Right cardiac atrium (tissue), 5 donors: ENCODE measurements around the gene GTF3C5. TPM values are rescaled to one million over a fixed set of nuclear protein-coding genes. Genes with fewer than 3 reads are reported as not detected.
"Not testable (repeated sequence)": the region's sequence is repeated elsewhere in the genome, so short reads cannot be mapped to it uniquely, and the experiment has no call there.

Experiments
- ATAC-seq, 2 donors: fragments of 200-7000 bp; cut with Tn5 transposase; one replicate each; pipeline versions ENCODE4 v1.8.0 to v1.9.1; 2020; ENCODE audit warnings: moderate library complexity in 2 of 2, mild to moderate bottlenecking in 1 of 2
- DNase-seq, 3 donors: peaks; one replicate each; pipeline ENCODE4 v3.0.0-alpha.2; 2020
- H3K27ac ChIP-seq: one replicate; pipeline ENCODE4 v1.5.1; 2013; ENCODE audit warnings: mild to moderate bottlenecking, low read length, control low read depth, moderate library complexity
- H3K27me3 ChIP-seq: one replicate; pipeline ENCODE4 v1.6.1; 2013; ENCODE audit not compliant: control insufficient read depth, insufficient read depth
- H3K4me1 ChIP-seq: one replicate; pipeline ENCODE4 v1.6.1; 2013; ENCODE audit warnings: low read length; ENCODE audit not compliant: control insufficient read depth, insufficient read depth
- H3K4me3 ChIP-seq: one replicate; pipeline ENCODE4 v1.5.1; 2013; ENCODE audit warnings: low read length, control low read depth
- H3K9me3 ChIP-seq: one replicate; pipeline ENCODE4 v1.6.1; 2013; ENCODE audit warnings: low read length; ENCODE audit not compliant: control insufficient read depth
- WGBS: extraction: QIAGEN DNeasy Blood & Tissue Kit; methylation state at CpG from one replicate; pipeline ENCODE4 v1.1.7; 2013; 5-methylcytosine and 5-hydroxymethylcytosine counted together
- intact Hi-C, 4 donors: fragments of 100-400 bp; cut with DNase I; formaldehyde crosslinking; loops; one replicate each; pipeline versions ENCODE4 v1.11.0 to v1.14.0; 2022 to 2023
- polyA plus RNA-seq: library from polyadenylated mRNA; stranded (reverse); fragments of 200-250 nt; gene quantifications from one replicate; pipeline ENCODE4 v1.2.3, GENCODE V29; 2013
- total RNA-seq, 4 donors: library from RNA; stranded (reverse); fragmentation: NEBNext Ultra II Directional; extraction: Animal tissue kit (Norgen Biotek cat#: 25700); gene quantifications; one replicate each; pipeline ENCODE4 v1.2.1, GENCODE V29; 2021
- donor health status: healthy with polysubstance abuse.
- donor health status: DM: no; HTN: yes; CAD: no.
- donor health status: DM: no; HTN: no; CAD: no.
- donor health status: DM: no; HTN: yes; CAD: no; lungs with severe emphysema.
- donor health status: DM: yes; HTN: yes; CAD: no.

Gene GTF3C5
- total and polyA plus RNA-seq, 5 donors, result 28.9 to 41.1 (median 33.0) TPM

DNA sequence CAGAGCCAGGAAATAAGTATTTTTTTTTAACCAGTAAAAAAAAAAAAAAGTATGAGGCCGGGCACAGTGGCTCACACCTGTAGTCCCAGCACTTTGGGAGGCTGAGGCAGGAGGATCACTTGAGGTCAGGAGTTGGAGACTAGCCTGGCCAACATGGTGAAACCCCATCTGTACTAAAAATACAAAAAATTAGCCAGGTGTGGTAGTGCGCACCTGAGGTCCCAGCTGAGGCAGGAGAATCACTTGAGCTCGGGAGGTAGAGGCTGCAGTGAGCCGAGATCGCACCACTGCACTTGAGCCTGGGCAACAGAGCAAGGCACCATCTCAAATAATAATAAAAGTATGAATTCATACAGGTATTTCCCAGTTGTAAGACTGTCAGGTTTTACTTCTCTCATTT lies 41.4 kb downstream of the GTF3C5 start:
- H3K4me1 ChIP-seq, ATAC-seq, H3K27me3 ChIP-seq, H3K4me3 ChIP-seq, DNase-seq, H3K27ac ChIP-seq, intact Hi-C loops, H3K9me3 ChIP-seq: not testable (repeated sequence)
- 94% methylated on average over 5 of the region's 5 CpGs for WGBS

DNA sequence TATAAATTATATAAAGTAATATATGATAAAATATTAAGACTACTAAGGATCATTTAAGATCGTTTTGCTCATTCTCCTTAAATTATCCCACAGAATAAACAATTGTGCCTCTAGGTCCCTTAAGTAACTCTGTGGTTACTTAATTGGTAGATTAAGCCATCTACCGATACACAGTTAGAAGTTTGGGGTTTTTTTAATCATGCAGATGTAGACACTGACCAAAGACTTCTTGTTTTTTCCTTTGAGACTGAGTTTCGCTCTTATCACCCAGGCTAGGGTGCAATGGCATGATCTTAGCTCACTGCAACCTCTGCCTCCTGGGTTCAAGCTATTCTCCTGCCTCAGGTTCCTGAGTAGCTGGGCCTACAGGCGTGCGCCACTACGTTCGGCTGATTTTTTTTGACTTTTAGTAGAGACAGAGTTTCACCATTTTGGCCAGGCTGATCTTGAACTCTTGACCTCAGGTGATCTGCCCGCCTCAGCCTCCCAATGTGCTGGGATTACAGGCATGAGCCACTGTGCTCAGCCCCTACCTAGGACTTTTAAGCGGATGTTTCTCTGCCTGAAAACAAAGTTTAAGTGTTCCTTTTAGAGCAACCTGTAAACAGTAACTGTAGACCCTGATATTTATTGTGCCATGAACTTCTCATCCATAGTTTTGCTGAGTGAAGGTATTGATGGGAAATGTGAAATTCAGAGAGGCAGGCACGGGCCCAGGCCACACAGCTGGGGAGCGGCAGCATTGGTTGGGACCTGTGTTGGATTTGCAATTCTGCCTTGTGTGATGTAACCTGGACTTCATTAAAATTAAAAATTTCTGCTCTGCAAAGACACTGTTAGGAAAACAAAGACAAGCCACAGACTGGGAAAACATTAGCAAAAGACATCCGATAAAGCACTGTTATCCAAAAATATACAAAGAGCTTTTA lies 42.6 kb downstream of the GTF3C5 start:
- DNase-seq (no peak), ATAC-seq (no peak)
- H3K9me3 ChIP-seq, result no peaks in the 10 kb centered on the region
- H3K27ac ChIP-seq, result no peak overlapping the region
- WGBS, result 85% methylated on average over 12 of the region's 12 CpGs
- no peaks in the 10 kb centered on the region for H3K27me3 ChIP-seq
- intact Hi-C loops, result no loop called here
- no peaks in the 10 kb centered on the region for H3K4me1 ChIP-seq
- H3K4me3 ChIP-seq, result no peak overlapping the region

DNA sequence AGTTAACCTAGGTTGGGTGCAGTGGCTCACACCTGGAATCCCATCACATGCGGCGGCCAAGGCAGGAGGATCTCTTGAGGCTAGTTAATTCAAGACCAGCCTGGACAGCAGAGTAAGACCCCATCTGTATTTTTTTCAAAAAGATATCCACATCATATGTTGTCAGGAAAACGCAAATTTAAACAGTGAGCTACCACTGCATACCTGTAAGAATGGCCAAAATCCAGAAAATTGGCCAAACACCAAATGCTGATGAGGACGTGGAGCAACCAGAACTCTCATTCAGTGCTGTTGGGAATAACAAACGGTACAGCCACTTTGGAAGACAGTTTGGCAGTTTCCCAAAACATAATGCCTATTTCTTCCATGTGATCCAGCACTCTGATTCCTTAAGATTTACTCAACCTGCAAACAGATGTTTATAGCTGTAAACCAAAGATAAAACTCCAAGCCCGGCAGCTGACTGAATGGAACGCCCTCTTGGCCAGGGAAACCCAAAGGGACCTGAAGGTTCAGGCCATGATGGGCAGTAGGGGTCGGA lies 43.4 kb downstream of the GTF3C5 start:
- 58% methylated on average over 8 of the region's 8 CpGs for WGBS

DNA sequence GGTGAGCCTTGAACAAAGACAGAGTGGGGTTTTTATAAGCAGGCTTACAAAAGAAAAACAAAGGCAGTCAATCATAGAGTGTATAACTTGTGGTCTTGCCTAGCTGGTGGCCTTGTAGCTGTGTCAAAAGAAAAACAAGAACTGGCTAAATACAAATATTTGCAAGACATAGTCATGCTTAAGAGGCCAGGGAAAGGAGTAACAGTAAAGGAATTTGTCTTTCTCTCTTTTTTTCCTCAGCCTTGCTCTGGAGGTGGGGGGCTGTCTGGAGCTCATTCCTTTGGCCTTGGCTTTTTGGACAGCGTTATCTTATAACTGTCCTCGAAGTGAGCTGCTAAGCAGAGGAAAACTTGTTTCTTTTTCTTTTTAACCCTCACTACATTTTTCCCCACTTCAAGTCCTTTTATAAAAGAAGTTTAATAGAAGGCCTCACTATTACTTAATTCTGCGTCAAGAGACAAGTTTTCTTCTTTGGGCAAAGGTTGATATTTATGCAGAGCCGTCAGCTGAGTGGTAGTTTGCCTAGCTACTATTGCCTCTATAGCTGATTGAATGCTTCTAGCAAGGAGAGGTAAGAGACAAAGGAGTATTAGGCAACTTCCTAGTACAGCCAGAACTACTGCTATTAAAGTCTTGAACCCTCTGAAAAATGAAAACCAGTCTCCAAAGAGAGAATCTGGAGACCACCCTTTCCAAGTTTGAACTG lies 45.3 kb downstream of the GTF3C5 start:
- no peaks in the 10 kb centered on the region for H3K9me3 ChIP-seq
- no peaks in the 10 kb centered on the region for H3K4me1 ChIP-seq
- no peak overlapping the region for H3K27ac ChIP-seq
- H3K27me3 ChIP-seq, result no peaks in the 10 kb centered on the region
- 56% methylated on average over 4 of the region's 4 CpGs for WGBS
- ATAC-seq, result no peak
- no peak for DNase-seq
- H3K4me3 ChIP-seq, result no peak overlapping the region
- intact Hi-C loops, result no loop called here

More for the DNA sequence above, 43.4 kb downstream of the GTF3C5 start:
- ATAC-seq (no peak), DNase-seq (no peak)
- Histone ChIP-seq H3K27ac (no peak overlapping the region), H3K4me1 (no peaks in the 10 kb centered on the region), H3K4me3 (no peak overlapping the region), H3K27me3 (no peaks in the 10 kb centered on the region), H3K9me3 (no peaks in the 10 kb centered on the region)
- intact Hi-C loops, result no loop called here

DNA sequence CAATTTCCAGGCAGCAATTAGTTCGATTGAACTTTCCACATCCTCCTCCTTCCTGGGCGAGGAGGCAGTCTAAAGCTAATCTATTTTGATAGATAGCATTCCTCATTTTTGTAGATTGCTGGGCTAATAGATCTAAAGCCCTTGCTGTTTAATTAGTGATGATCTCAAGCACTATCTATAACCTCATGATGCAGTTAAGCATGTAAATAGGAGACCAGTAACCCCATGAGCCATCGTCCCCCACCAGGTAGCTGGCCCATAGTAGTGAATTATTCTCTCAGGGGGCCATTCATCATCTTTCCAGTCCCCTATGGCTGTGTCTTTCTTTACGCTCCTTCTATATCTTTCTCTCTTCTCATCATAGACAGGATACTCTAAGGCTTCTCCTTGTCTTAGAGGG lies 45.9 kb downstream of the GTF3C5 start:
- ATAC-seq (no peak), DNase-seq (no peak)
- intact Hi-C loops, result no loop called here
- Histone ChIP-seq H3K4me3 (no peak overlapping the region), H3K9me3 (no peaks in the 10 kb centered on the region), H3K4me1 (no peaks in the 10 kb centered on the region), H3K27ac (no peak overlapping the region), H3K27me3 (no peaks in the 10 kb centered on the region)
- 77% methylated on average over 4 of the region's 4 CpGs for WGBS

DNA sequence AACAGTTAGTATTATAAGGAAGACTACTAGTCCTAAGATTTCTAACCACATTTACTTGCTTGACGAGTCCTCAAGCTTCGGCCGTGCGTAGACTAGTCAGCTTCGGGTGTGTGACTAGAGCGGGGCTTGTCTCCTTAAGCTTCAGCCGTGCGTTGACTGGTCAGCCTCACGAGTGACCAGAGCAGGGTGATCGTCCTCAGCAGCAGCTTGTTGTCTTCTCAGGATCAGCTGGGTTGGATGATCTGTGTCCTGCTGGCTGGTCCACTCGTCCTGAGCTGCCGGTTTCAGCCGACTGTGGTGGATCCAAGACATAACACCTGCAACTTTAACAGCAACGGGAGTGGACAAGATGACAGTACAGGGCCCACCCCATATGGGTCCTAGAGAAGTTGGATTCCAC lies 47.7 kb downstream of the GTF3C5 start:
- no peaks in the 10 kb centered on the region for H3K4me1 ChIP-seq
- intact Hi-C loops, result no loop called here
- H3K9me3 ChIP-seq, result no peaks in the 10 kb centered on the region
- 86% methylated on average over 14 of the region's 14 CpGs for WGBS
- ATAC-seq (no peak), DNase-seq (peak in 1 of 3 donors; percentile 16)
- no peak overlapping the region for H3K27ac ChIP-seq
- H3K4me3 ChIP-seq, result no peak overlapping the region
- H3K27me3 ChIP-seq, result no peaks in the 10 kb centered on the region

DNA sequence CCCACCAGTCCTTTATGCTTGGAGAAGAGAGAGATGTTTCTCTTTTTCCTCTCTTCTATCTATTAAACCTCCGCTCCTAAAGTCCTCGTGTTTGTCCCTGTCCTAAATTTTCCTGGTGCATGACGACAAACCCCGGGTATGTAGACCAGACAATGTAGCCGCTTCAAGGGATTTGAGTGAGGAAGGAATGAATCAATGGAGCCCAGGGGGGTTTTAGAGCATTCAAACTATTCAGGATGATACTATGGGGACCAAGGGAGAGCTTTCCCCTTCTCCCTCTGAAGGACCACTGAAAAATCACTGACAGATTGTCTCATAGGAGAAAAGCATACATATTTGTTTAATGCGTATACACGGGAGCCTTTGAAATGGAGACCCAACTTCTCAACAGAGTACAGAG lies 49.4 kb downstream of the GTF3C5 start:
- Histone ChIP-seq H3K27me3 (no peaks in the 10 kb centered on the region), H3K4me1 (no peaks in the 10 kb centered on the region), H3K27ac (no peak overlapping the region), H3K9me3 (no peaks in the 10 kb centered on the region), H3K4me3 (no peak overlapping the region)
- intact Hi-C loops, result no loop called here
- ATAC-seq (no peak), DNase-seq (no peak)
- WGBS, result 77% methylated on average over 7 of the region's 7 CpGs

DNA sequence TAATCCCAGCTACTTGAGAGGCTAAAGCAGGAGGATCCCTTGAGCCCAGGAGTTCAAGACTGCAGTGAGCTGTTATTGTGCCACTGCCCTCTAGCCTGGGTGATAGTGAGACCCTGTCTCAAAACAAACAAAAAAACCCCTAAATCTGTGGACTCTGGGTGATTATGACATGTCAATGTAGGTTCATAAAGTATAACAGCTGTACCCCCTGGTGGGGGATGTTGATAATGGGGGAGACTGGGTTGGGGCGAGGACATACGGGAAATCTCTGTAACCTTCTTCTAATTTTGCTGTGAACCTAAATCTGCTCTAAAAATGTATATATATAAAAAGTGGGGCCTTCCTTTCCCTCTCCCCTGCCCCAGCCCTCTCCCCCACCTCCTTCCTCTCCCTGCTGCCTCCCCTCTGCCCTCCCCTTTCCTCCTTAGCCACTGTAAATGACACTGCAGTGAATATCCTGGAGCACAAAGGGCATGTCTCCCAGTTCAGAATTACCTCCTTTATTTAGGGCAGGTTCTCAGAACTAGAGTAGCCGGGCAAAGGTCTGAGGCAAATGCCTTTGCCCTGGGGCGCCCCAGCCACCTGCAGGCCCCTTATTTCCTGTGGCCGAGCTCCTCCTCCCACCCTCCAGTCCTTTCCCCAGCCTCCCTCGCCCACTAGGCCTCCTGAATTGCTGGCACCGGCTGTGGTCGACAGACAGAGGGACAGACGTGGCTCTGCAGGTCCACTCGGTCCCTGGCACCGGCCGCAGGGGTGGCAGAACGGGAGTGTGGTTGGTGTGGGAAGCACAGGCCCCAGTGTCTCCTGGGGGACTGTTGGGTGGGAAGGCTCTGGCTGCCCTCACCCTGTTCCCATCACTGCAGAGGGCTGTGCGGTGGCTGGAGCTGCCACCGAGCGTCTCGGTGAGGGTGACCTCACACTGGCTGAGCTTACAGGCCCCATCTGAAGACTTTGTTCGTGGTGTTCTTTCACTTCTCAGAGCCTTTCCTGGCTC lies 50.3 kb downstream of the GTF3C5 start:
- intact Hi-C loops, H3K27ac ChIP-seq, DNase-seq, H3K4me3 ChIP-seq, H3K27me3 ChIP-seq, H3K4me1 ChIP-seq, H3K9me3 ChIP-seq: not testable (repeated sequence)
- peak; percentile 28 to 35 for ATAC-seq
- 84% methylated on average over 10 of the region's 18 CpGs for WGBS

DNA sequence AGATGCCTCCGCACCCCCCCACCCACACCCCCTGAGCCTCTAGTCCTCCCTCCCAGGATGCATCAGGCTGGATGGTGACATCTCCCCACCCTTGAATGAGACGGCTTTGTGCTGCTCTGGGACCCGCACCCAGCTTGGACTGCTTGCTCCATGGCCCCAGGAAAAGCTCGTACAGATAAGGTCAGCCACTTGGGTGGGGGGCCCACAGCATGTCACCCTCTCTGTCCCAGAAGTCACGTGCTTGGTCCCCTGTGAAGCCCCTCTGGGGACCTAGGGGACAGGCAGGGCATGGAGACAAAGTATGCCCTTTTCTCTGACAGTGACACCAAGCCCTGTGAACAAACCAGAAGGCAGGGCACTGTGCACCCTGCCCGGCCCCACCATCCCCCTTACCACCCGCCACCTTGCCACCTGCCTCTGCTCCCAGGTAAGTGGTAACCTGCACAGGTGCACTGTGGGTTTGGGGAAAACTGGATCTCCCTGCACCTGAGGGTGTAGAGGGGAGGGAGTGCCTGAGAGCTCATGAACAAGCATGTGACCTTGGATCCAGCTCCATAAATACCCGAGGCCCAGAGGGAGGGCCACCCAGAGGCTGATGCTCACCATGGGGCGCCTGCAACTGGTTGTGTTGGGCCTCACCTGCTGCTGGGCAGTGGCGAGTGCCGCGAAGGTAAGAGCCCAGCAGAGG lies 51.3 kb downstream of the GTF3C5 start:
- intact Hi-C loops, H3K27me3 ChIP-seq, H3K4me1 ChIP-seq, H3K27ac ChIP-seq, H3K9me3 ChIP-seq, DNase-seq, ATAC-seq, H3K4me3 ChIP-seq: not testable (repeated sequence)
- WGBS, result 74% methylated on average over 5 of the region's 12 CpGs

DNA sequence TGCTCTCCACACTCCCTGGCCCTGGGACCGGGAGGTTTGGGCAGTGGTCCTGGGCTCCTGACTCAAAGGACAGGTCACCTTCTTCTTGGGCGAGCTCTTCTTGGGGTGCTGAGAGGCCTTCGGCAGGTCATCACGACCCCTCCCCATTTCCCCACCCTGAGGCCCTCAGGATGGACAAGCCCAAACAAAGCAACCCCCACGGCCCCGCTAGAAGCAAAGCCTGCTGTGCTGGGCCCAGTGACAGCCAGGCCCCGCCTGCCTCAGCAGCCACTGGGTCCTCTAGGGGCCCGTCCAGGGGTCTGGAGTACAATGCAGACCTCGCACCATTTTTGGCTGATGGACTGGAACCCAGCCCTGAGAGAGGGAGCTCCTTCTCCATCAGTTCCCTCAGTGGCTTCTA lies 52.9 kb downstream of the GTF3C5 start:
- WGBS, result 60% methylated on average over 5 of the region's 9 CpGs

More for the DNA sequence above, 52.9 kb downstream of the GTF3C5 start:
- DNase-seq, ATAC-seq, H3K9me3 ChIP-seq, H3K4me1 ChIP-seq, H3K27ac ChIP-seq, H3K27me3 ChIP-seq, intact Hi-C loops, H3K4me3 ChIP-seq: not testable (repeated sequence)
